ENCODE results near the gene HBA2.
"Not testable (repeated sequence)": the region's sequence is repeated elsewhere in the genome, so short reads cannot be mapped to it uniquely, and the experiment has no call there.

The HBA2 gene

DNA sequence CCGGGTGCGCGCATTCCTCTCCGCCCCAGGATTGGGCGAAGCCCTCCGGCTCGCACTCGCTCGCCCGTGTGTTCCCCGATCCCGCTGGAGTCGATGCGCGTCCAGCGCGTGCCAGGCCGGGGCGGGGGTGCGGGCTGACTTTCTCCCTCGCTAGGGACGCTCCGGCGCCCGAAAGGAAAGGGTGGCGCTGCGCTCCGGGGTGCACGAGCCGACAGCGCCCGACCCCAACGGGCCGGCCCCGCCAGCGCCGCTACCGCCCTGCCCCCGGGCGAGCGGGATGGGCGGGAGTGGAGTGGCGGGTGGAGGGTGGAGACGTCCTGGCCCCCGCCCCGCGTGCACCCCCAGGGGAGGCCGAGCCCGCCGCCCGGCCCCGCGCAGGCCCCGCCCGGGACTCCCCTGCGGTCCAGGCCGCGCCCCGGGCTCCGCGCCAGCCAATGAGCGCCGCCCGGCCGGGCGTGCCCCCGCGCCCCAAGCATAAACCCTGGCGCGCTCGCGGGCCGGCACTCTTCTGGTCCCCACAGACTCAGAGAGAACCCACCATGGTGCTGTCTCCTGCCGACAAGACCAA, at the start of gene HBA2:
Gene HBA2 (plus strand): TSS at position 503 of the 568 bp plus-strand sequence. CDS start 37 bp downstream, at position 540.
- FAIRE-seq; DNase-seq (ENCODE audit: extremely low spot score, insufficient read length, low read depth): not testable (repeated sequence)

GRCh38 chr16:123558-124350, 48.9 kb upstream of the HBA2 start:
- FAIRE-seq; DNase-seq (ENCODE audit: extremely low spot score, insufficient read length, low read depth): not testable (repeated sequence)

GRCh38 chr16:125011-125410, 47.7 kb upstream of the HBA2 start:
- DNase-seq (ENCODE audit: extremely low spot score, insufficient read length, low read depth) = no peak
- FAIRE-seq = no peak

GRCh38 chr16:129075-129474, 43.6 kb upstream of the HBA2 start:
- DNase-seq (ENCODE audit: extremely low spot score, insufficient read length, low read depth) = no peak
- no peak for FAIRE-seq

DNA sequence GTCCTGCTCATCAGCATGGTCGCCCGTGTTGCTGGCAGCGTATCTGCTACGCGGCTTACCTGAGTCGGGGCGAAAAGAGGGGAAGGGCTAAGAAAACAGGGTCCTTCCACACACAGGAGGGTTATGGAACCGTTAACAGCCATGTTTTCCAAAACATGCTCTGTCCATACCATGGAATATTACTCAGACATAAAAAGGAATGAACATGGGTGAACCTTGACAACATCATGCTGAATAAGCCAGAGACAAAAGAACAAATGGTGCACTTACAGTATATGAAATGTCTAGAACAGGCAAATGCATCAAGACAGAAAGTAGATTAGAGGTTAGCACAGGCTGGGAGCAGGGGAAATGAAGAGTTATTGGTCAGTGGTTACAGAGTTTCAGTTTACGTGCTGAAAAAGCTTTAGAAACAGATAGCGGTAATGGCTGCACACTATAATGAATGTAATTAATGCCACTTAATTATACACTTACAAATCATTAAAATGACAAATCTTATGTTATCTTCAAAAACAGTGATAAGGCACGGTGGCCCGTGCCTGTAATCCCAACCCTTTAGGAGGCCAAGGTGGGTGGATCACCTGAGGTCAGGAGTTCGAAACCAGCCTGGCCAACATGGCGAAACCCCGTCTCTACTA, 42.0 kb upstream of the HBA2 start:
- no peak for DNase-seq (ENCODE audit: extremely low spot score, insufficient read length, low read depth)
- peak; percentile 9 for FAIRE-seq

- no peak for FAIRE-seq
Observed at GRCh38 chr16:132120-132519, 40.6 kb upstream of the HBA2 start.

GRCh38 chr16:133716-134115, 39.0 kb upstream of the HBA2 start:
- FAIRE-seq (no peak), DNase-seq (ENCODE audit: extremely low spot score, insufficient read length, low read depth) (no peak)

More at GRCh38 chr16:132120-132519, 40.6 kb upstream of the HBA2 start:
- no peak for DNase-seq (ENCODE audit: extremely low spot score, insufficient read length, low read depth)

- DNase-seq (ENCODE audit: extremely low spot score, insufficient read length, low read depth) (no peak), FAIRE-seq (no peak)
Observed at GRCh38 chr16:138049-138417, 34.6 kb upstream of the HBA2 start.

DNA sequence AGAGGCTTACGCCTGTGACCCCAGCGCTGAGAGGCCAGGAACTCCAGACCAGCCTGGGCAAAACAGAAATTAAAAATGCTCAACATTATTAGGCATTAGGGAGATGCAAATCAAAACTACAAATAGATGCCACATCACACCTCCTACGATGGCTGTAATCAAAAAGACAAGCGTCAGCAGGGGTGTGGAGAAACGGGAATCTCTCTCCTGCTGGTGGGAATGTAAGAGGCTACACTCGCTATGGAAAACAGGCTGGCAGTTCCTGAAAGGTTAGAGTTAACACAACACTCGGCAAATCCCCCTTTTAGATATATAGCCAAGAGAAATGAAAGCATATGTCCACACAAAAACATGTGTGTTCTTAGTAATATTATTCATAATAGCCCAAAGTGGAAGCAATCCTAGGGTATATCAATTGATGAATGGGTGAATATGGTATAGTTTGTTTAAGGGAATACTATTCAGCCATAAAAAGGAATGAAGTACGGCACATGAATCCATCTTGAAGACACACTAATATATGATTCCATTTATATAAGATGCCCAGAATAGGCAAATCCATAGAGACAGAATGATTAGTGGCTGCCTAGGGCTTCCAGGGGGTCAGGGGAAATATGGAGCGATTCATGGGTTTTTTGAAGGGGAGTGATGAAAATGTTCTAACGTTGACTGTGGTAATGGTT, 32.4 kb upstream of the HBA2 start:
- DNase-seq (ENCODE audit: extremely low spot score, insufficient read length, low read depth) (no peak), FAIRE-seq (no peak)

DNA sequence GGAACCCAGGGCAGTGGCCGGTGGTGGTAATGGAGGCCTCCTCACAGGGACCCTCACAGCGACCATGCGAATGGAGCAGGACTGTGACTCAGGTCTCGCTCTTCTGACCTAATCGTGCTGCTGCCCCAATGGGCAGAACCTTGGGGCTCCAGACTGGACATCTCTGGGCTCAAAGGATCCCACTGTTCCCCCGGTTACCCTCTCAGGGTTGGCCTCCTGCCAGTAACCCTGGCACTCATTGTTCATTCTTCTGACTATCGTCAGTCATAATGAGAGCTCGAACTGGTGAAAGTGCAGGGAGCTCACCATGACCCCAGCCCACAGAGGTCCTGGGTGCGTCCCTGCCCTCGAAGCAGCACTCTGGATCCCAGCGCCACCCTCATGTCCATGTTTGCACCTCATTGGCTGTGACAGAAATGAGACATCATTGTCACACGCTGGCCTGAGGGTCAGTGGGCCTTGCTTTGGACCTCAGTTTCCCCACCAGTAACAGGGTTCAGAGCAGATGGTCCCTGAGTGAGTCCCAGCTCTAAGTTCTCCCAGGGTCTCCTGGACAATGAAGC, 30.2 kb upstream of the HBA2 start:
- no peak for FAIRE-seq
- no peak for DNase-seq (ENCODE audit: extremely low spot score, insufficient read length, low read depth)

DNA sequence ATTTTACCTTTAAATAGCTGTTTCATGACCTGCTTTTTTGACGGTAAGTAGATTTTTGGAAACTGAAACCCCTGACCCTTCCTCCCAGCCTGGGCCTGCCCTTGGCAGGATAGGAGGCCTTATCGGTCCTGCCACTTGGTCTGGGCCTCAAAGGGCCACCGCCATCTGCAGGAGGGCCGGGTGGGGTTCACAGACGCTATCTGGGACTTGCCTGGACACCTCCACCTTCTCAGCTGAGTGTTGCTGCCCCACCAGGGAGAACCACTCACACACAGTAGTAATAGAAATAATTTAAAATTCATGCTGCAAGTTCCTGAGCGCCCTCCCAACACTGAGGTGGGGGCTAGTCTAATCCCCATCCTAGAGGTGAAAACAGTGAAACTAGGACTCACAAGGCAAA, 29.6 kb upstream of the HBA2 start:
- DNase-seq (ENCODE audit: extremely low spot score, insufficient read length, low read depth) = no peak

DNA sequence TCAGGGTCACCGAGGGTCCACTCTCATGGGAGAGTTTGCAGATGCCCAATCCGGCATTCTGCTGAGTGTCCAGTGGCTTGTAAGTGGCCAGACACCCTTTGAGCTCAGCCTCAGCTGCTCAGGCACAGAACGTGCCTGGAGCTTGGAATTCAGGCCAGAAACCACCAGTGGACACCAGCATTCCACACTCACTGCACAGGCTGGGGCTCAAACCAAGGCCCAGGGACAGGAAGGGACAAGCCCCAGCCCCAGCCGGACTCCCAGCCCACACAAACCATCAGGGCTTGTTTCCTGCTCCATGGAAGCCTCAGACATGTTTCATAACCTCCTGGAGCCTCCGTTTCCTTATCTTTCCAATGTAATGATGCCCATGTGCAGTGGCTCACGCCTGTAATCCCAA, 29.2 kb upstream of the HBA2 start:
- DNase-seq (ENCODE audit: extremely low spot score, insufficient read length, low read depth) (no peak), FAIRE-seq (no peak)

More for the DNA sequence above, 29.6 kb upstream of the HBA2 start:
- FAIRE-seq = no peak

DNA sequence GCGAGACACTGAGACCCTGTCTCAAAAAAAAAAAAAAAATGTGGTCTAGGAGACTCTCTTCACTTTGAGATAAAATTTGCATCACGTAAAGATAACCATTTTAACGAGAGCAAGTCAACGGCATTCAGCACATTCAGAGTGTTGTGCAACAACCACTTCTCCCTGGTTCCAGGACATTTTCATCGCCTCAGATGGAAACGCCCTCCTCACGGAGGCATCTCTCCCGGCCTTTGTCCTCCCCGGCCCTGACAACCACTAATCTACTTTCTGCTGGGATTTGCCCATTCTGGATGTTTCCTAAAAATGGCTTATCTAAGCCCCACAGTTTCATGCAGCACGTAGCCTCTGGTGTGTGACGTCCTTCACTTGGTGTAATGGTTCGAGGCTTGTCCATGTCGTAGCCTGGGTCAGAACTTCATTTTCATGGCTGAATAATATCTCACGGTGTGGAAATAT, 27.9 kb upstream of the HBA2 start:
- DNase-seq (ENCODE audit: extremely low spot score, insufficient read length, low read depth) (no peak), FAIRE-seq (no peak)

- DNase-seq (ENCODE audit: extremely low spot score, insufficient read length, low read depth) (no peak), FAIRE-seq (no peak)
Observed at GRCh38 chr16:146646-147045, 26.0 kb upstream of the HBA2 start.

- FAIRE-seq (no peak), DNase-seq (ENCODE audit: extremely low spot score, insufficient read length, low read depth) (no peak)
Observed at GRCh38 chr16:149024-149660, 23.5 kb upstream of the HBA2 start.

DNA sequence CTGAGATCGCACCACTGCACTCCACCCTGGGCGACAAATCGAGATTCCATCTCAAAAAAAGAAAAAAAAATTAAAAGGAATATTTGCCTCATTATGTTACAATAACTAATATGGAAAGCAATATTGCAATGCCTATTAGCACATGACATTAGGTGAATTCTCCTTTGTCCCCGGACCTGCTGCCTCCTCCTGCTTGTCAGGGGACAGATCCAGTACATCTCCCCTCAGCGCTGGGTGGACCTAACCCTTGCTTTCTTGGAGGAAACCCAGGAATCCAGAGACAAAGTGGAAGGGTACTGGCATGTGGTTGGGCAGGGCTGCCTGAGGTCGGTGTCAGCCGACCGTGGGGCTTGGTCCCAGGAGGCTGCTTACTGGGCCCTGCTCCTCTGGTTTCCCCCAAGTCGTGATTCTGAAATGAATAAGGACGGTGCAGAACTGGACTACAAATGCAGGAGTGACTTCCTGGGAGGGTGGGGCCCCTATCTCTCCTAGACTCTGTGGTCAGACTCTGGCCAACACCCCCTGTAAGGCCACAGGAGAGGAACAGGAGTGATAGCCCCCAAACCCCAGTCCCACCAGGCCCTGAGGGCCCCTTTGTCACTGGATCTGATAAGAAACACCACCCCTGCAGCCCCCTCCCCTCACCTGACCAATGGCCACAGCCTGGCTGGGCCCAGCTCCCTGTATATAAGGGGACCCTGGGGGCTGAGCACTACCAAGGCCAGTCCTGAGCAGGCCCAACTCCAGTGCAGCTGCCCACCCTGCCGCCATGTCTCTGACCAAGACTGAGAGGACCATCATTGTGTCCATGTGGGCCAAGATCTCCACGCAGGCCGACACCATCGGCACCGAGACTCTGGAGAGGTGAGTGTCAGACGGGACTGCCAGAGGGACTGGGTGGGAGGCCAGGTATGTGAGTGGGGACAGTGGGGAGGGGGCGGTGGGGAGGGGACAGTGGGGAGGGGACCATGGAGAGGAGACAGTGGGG, 20.2 kb upstream of the HBA2 start, which contains the start of gene HBZ:
Gene HBZ (plus strand): TSS at position 504 of the 988 bp plus-strand sequence. CDS start 266 bp downstream, at position 770.
- FAIRE-seq = no peak
- DNase-seq (ENCODE audit: extremely low spot score, insufficient read length, low read depth) = no peak

- FAIRE-seq = peak; percentile 38
- DNase-seq (ENCODE audit: extremely low spot score, insufficient read length, low read depth) = not testable (repeated sequence)
Observed at GRCh38 chr16:153129-153521, 19.6 kb upstream of the HBA2 start.

- DNase-seq (ENCODE audit: extremely low spot score, insufficient read length, low read depth); FAIRE-seq: not testable (repeated sequence)
Observed at GRCh38 chr16:153550-154216, 19.0 kb upstream of the HBA2 start.

Data from GM18507 (cell line).